Activated naive CD4-positive, alpha-beta T cell treated with anti-CD3 and anti-CD28 coated beads for 36 hours (primary cell): ENCODE data around the gene STAT1. TPM values are rescaled to one million over a fixed set of nuclear protein-coding genes. Genes with fewer than 3 reads are reported as not detected.

ENCODE experiments used
- total RNA-seq, 2 experiments: library from RNA; stranded (reverse); gene quantifications; one replicate each; pipeline ENCODE4 v1.2.3, GENCODE V29; 2021

The STAT1 gene
- total RNA-seq, 2 experiments from 2014 or later = 376 to 402 TPM

Other genes with a start within 250 kb of the STAT1 start
- gene GLS, start 133.3 kb downstream of the STAT1 start, total RNA-seq = 100 to 1,000 TPM; 248 to 255 TPM
- gene STAT4, start 136.8 kb upstream of the STAT1 start, total RNA-seq = 10 to 100 TPM; 53.9 to 54.6 TPM
- 10 to 100 TPM; 39.2 to 40.5 TPM for gene MYO1B, start 231.2 kb upstream of the STAT1 start, total RNA-seq